SK-N-SH treated with all-trans-retinoic acid at 6 μM for 48 hours (cell line): ENCODE data around the gene UCHL5.

Source experiments
- ATAC-seq: fragments of 200-7000 bp; cut with Tn5 transposase; 3 replicates; pipeline ENCODE4 v1.9.1; 2020; ENCODE audit warnings: mild to moderate bottlenecking, moderate library complexity
- ARNTL ChIP-seq: fragments of 450-650 bp; formaldehyde crosslinking; IDR thresholded peaks from 2 replicates; pipeline ENCODE4 v1.5.0; 2020; ENCODE audit warnings: low read depth, mild to moderate bottlenecking, moderate library complexity, borderline replicate concordance
- BACH2 ChIP-seq: fragments of 250-450 bp; sonication (Bioruptor Pico); IDR thresholded peaks from 2 replicates; pipeline ENCODE4 v1.9.0; 2021; ENCODE audit warnings: mild to moderate bottlenecking, borderline replicate concordance
- CREB5 ChIP-seq: fragments of 250-450 bp; sonication (Bioruptor Pico); IDR thresholded peaks from 2 replicates; pipeline ENCODE4 v1.5.1; 2020; ENCODE audit warnings: low read depth, mild to moderate bottlenecking, moderate library complexity
- CSDC2 ChIP-seq: fragments of 250-450 bp; sonication (Bioruptor Pico); IDR thresholded peaks from 2 replicates; pipeline ENCODE4 v1.5.0; 2020; ENCODE audit warnings: mild to moderate bottlenecking, moderate library complexity
- ESRRG ChIP-seq: fragments of 250-450 bp; sonication (Bioruptor Pico); IDR thresholded peaks from 2 replicates; pipeline ENCODE4 v1.6.1; 2021; ENCODE audit warnings: mild to moderate bottlenecking
- GLIS3 ChIP-seq: fragments of 250-450 bp; sonication (Bioruptor Pico); IDR thresholded peaks from 2 replicates; pipeline ENCODE4 v1.5.0; 2020; ENCODE audit warnings: mild to moderate bottlenecking, moderate library complexity
- ISL1 ChIP-seq: fragments of 250-450 bp; sonication (Bioruptor Pico); IDR thresholded peaks from 2 replicates; pipeline ENCODE4 v2.1.2; 2022; ENCODE audit warnings: mild to moderate bottlenecking, moderate library complexity
- OSR1 ChIP-seq: fragments of 250-450 bp; sonication (Bioruptor Pico); IDR thresholded peaks from 2 replicates; pipeline ENCODE4 v1.8.0; 2022; ENCODE audit warnings: moderate library complexity, mild to moderate bottlenecking, inconsistent platforms
- PATZ1 ChIP-seq: fragments of 250-450 bp; sonication (Bioruptor Pico); IDR thresholded peaks from 2 replicates; pipeline ENCODE4 v1.8.0; 2020; ENCODE audit warnings: mild to moderate bottlenecking, moderate library complexity, borderline replicate concordance
- RARB ChIP-seq: fragments of 250-450 bp; sonication (Bioruptor Pico); IDR thresholded peaks from 2 replicates; pipeline ENCODE4 v1.8.0; 2021; ENCODE audit warnings: mild to moderate bottlenecking, moderate library complexity
- SNAI2 ChIP-seq: fragments of 250-450 bp; sonication (Bioruptor Pico); IDR thresholded peaks from 2 replicates; pipeline ENCODE4 v1.5.0; 2020; ENCODE audit warnings: mild to moderate bottlenecking, moderate library complexity
- TCF4 ChIP-seq: fragments of 250-450 bp; sonication (Bioruptor Pico); IDR thresholded peaks from 2 replicates; pipeline ENCODE4 v1.8.0; 2021; ENCODE audit warnings: mild to moderate bottlenecking, moderate library complexity, borderline replicate concordance
- ZFP3 ChIP-seq: fragments of 250-450 bp; sonication (Bioruptor Pico); IDR thresholded peaks from 2 replicates; pipeline ENCODE4 v1.5.0; 2020; ENCODE audit warnings: mild to moderate bottlenecking, moderate library complexity
- ZFP30 ChIP-seq: fragments of 450-650 bp; formaldehyde crosslinking; IDR thresholded peaks from 2 replicates; pipeline ENCODE4 v1.5.0; 2022; ENCODE audit warnings: mild to moderate bottlenecking, moderate library complexity
- ZNF565 ChIP-seq: fragments of 450-650 bp; formaldehyde crosslinking; conservative IDR thresholded peaks from 2 replicates; pipeline ENCODE4 v1.5.0; 2020; ENCODE audit warnings: low read depth, mild to moderate bottlenecking, moderate library complexity
- ZNF70 ChIP-seq: fragments of 450-650 bp; formaldehyde crosslinking; IDR thresholded peaks from 2 replicates; pipeline ENCODE4 v1.5.0; 2020; ENCODE audit warnings: mild to moderate bottlenecking, moderate library complexity
- ZNF8 ChIP-seq: fragments of 450-650 bp; formaldehyde crosslinking; IDR thresholded peaks from 2 replicates; pipeline ENCODE4 v1.5.0; 2020; ENCODE audit warnings: mild to moderate bottlenecking, moderate library complexity
- TF ChIP-seq, protein P1 (sequence below): fragments of 250-450 bp; sonication (Bioruptor Pico); IDR thresholded peaks from 2 replicates; pipeline ENCODE4 v1.5.1; 2021; ENCODE audit warnings: mild to moderate bottlenecking, moderate library complexity
- TF ChIP-seq, protein P2 (sequence below): fragments of 250-450 bp; sonication (Bioruptor Pico); IDR thresholded peaks from 2 replicates; pipeline ENCODE4 v1.8.0; 2021; ENCODE audit warnings: low read depth, mild to moderate bottlenecking, moderate library complexity, borderline replicate concordance

The UCHL5 gene

GRCh38 chr1:193059282-193060114 lies at the start of gene UCHL5, which contains the start of gene RO60:
Gene UCHL5, minus strand, starts transcription at chr1:193059360. Its CDS starts 100 bp downstream, at chr1:193059260.
Gene RO60, plus strand, starts transcription at chr1:193059612. Its CDS starts 9,443 bp downstream, at chr1:193069055.
- peak; percentile 95 for ATAC-seq
- TF ChIP-seq ZNF565 (CRISPR knock-in tag) (no peak), ZFP30 (CRISPR knock-in tag) (no peak), ZFP3 (CRISPR knock-in tag) (0 out of 2 replicates have a peak, but pooled peaks have one; percentile 8), ZNF70 (CRISPR knock-in tag) (no peak), ZNF8 (no peak), GLIS3 (no peak), CSDC2 (CRISPR knock-in tag) (no peak), OSR1 (no peak)
- TF ChIP-seq, protein P1, sequence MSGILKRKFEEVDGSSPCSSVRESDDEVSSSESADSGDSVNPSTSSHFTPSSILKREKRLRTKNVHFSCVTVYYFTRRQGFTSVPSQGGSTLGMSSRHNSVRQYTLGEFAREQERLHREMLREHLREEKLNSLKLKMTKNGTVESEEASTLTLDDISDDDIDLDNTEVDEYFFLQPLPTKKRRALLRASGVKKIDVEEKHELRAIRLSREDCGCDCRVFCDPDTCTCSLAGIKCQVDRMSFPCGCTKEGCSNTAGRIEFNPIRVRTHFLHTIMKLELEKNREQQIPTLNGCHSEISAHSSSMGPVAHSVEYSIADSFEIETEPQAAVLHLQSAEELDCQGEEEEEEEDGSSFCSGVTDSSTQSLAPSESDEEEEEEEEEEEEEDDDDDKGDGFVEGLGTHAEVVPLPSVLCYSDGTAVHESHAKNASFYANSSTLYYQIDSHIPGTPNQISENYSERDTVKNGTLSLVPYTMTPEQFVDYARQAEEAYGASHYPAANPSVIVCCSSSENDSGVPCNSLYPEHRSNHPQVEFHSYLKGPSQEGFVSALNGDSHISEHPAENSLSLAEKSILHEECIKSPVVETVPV (CRISPR knock-in tag) = no peak
- TF ChIP-seq, all 23 proteins: peak for 1

- TF ChIP-seq ZNF8 = no peak
- no peak for TF ChIP-seq SNAI2 (CRISPR knock-in tag)
- no peak for TF ChIP-seq ISL1 (CRISPR knock-in tag)
- TF ChIP-seq ARNTL = no peak
- TF ChIP-seq CREB5 (CRISPR knock-in tag) = no peak
- no peak for TF ChIP-seq ESRRG (CRISPR knock-in tag)
- no peak for TF ChIP-seq PATZ1 (CRISPR knock-in tag)
- TF ChIP-seq BACH2 (CRISPR knock-in tag) = no peak
- ATAC-seq = no peak
Measured at GRCh38 chr1:193108471-193108870, 49.3 kb upstream of the UCHL5 start.

- TF ChIP-seq CSDC2 (CRISPR knock-in tag) (no peak), TCF4 (CRISPR knock-in tag) (no peak), ZNF565 (CRISPR knock-in tag) (no peak)
- TF ChIP-seq, protein P2, sequence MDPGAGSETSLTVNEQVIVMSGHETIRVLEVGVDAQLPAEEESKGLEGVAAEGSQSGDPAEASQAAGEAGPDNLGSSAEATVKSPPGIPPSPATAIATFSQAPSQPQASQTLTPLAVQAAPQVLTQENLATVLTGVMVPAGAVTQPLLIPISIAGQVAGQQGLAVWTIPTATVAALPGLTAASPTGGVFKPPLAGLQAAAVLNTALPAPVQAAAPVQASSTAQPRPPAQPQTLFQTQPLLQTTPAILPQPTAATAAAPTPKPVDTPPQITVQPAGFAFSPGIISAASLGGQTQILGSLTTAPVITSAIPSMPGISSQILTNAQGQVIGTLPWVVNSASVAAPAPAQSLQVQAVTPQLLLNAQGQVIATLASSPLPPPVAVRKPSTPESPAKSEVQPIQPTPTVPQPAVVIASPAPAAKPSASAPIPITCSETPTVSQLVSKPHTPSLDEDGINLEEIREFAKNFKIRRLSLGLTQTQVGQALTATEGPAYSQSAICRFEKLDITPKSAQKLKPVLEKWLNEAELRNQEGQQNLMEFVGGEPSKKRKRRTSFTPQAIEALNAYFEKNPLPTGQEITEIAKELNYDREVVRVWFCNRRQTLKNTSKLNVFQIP (CRISPR knock-in tag) = no peak
- no peak for ATAC-seq
Measured at GRCh38 chr1:193105821-193106177, 46.6 kb upstream of the UCHL5 start.

- TF ChIP-seq BACH2 (CRISPR knock-in tag) = no peak
- TF ChIP-seq RARB (CRISPR knock-in tag) = 0 out of 2 replicates have a peak, but pooled peaks have one; percentile 13
- TF ChIP-seq, all 23 proteins: peak for 1
- peak; percentile 95 for ATAC-seq
Measured at GRCh38 chr1:193104907-193105820, 46.0 kb upstream of the UCHL5 start, which contains the start of gene GLRX2. Gene GLRX2, minus strand, starts transcription at chr1:193105414. Its CDS starts 32 bp downstream, at chr1:193105382.
